Measurements from ENCODE around the gene DHRS4L2. TPM values are rescaled to one million over a fixed set of nuclear protein-coding genes. Genes with fewer than 3 reads are reported as not detected.
"Not testable (repeated sequence)": the region's sequence is repeated elsewhere in the genome, so short reads cannot be mapped to it uniquely, and the experiment has no call there.

DHRS4L2 gene
- polyA plus RNA-seq, 1 donor from 2014 or later, result 14.6 TPM

GRCh38 chr14:23957913-23958569 lies 30.7 kb upstream of the DHRS4L2 start:
- H3K4me1 Mint-ChIP-seq, H3K36me3 Mint-ChIP-seq, H3K9me3 Mint-ChIP-seq, H3K27ac Mint-ChIP-seq, H3K27me3 Mint-ChIP-seq, H3K4me3 Mint-ChIP-seq: not testable (repeated sequence)

GRCh38 chr14:23960899-23961298 lies 27.8 kb upstream of the DHRS4L2 start:
- not testable (repeated sequence) for H3K4me1 Mint-ChIP-seq, H3K27me3 Mint-ChIP-seq, H3K27ac Mint-ChIP-seq, H3K36me3 Mint-ChIP-seq, H3K9me3 Mint-ChIP-seq, H3K4me3 Mint-ChIP-seq

- not testable (repeated sequence) for H3K9me3 Mint-ChIP-seq, H3K36me3 Mint-ChIP-seq, H3K27me3 Mint-ChIP-seq, H3K4me3 Mint-ChIP-seq, H3K27ac Mint-ChIP-seq, H3K4me1 Mint-ChIP-seq
Observed at GRCh38 chr14:23961704-23962103, 27.0 kb upstream of the DHRS4L2 start.

GRCh38 chr14:23969130-23969480 lies 19.6 kb upstream of the DHRS4L2 start:
- H3K9me3 Mint-ChIP-seq, H3K27ac Mint-ChIP-seq, H3K27me3 Mint-ChIP-seq, H3K36me3 Mint-ChIP-seq, H3K4me1 Mint-ChIP-seq, H3K4me3 Mint-ChIP-seq: not testable (repeated sequence)

GRCh38 chr14:23969481-23970282 lies 19.0 kb upstream of the DHRS4L2 start:
- H3K4me1 Mint-ChIP-seq, H3K9me3 Mint-ChIP-seq, H3K27ac Mint-ChIP-seq, H3K27me3 Mint-ChIP-seq, H3K36me3 Mint-ChIP-seq: not testable (repeated sequence)
- peak overlapping the region in 2 of 4 donors; percentile 9 to 54 for H3K4me3 Mint-ChIP-seq

GRCh38 chr14:23970283-23970659 lies 18.5 kb upstream of the DHRS4L2 start:
- not testable (repeated sequence) for H3K27ac Mint-ChIP-seq, H3K9me3 Mint-ChIP-seq, H3K27me3 Mint-ChIP-seq, H3K36me3 Mint-ChIP-seq
- Mint-ChIP-seq H3K4me3 (peak overlapping the region in 2 of 4 donors; percentile 4 to 9), H3K4me1 (peaks cover 7 to 12% (median 8%) of the 10 kb centered on the region in 3 donors)

GRCh38 chr14:23973178-23973577 lies 15.6 kb upstream of the DHRS4L2 start:
- not testable (repeated sequence) for H3K36me3 Mint-ChIP-seq, H3K4me3 Mint-ChIP-seq, H3K27ac Mint-ChIP-seq, H3K27me3 Mint-ChIP-seq, H3K4me1 Mint-ChIP-seq, H3K9me3 Mint-ChIP-seq

- H3K27me3 Mint-ChIP-seq, H3K4me3 Mint-ChIP-seq, H3K4me1 Mint-ChIP-seq, H3K27ac Mint-ChIP-seq, H3K9me3 Mint-ChIP-seq, H3K36me3 Mint-ChIP-seq: not testable (repeated sequence)
Observed at GRCh38 chr14:23974041-23974440, 14.7 kb upstream of the DHRS4L2 start.

- H3K27me3 Mint-ChIP-seq, H3K4me3 Mint-ChIP-seq, H3K27ac Mint-ChIP-seq, H3K36me3 Mint-ChIP-seq, H3K9me3 Mint-ChIP-seq: not testable (repeated sequence)
- peaks cover 7 to 11% (median 10%) of the 10 kb centered on the region in 3 donors for H3K4me1 Mint-ChIP-seq
Observed at GRCh38 chr14:23977208-23977607, 11.5 kb upstream of the DHRS4L2 start.

- H3K27me3 Mint-ChIP-seq, result not testable (repeated sequence)
Observed at GRCh38 chr14:23981951-23982813, 6.5 kb upstream of the DHRS4L2 start.

GRCh38 chr14:23984891-23985602 lies 3.7 kb upstream of the DHRS4L2 start:
- Mint-ChIP-seq H3K9me3 (no peaks in the 10 kb centered on the region), H3K27ac (peak overlapping the region in 1 of 3 donors; percentile 57)

More at GRCh38 chr14:23981951-23982813, 6.5 kb upstream of the DHRS4L2 start:
- H3K9me3 Mint-ChIP-seq, H3K27ac Mint-ChIP-seq, H3K36me3 Mint-ChIP-seq, H3K4me3 Mint-ChIP-seq, H3K4me1 Mint-ChIP-seq: not testable (repeated sequence)

GRCh38 chr14:23988223-23988606 lies 514 bp upstream of the DHRS4L2 start:
- peaks cover 11 to 17% (median 14%) of the 10 kb centered on the region in 3 donors for H3K4me1 Mint-ChIP-seq
- peak overlapping the region; percentile 71 to 94 (median 89) for H3K4me3 Mint-ChIP-seq
- peak overlapping the region in 1 of 3 donors; percentile 84 for H3K27ac Mint-ChIP-seq
- not testable (repeated sequence) for H3K9me3 Mint-ChIP-seq, H3K36me3 Mint-ChIP-seq, H3K27me3 Mint-ChIP-seq

More at GRCh38 chr14:23984891-23985602, 3.7 kb upstream of the DHRS4L2 start:
- Mint-ChIP-seq H3K36me3 (no peaks in the 10 kb centered on the region), H3K4me1 (peaks cover 12 to 19% (median 17%) of the 10 kb centered on the region in 3 donors), H3K27me3 (no peaks in the 10 kb centered on the region), H3K4me3 (no peak overlapping the region)

- H3K9me3 Mint-ChIP-seq, H3K36me3 Mint-ChIP-seq, H3K27me3 Mint-ChIP-seq: not testable (repeated sequence)
- Mint-ChIP-seq H3K27ac (peak overlapping the region; percentile 52 to 91 (median 85)), H3K4me1 (peaks cover 11 to 17% (median 14%) of the 10 kb centered on the region in 3 donors), H3K4me3 (peak overlapping the region; percentile 82 to 94 (median 89))
Observed at GRCh38 chr14:23989734-23990445, 1.2 kb downstream of the DHRS4L2 start.

GRCh38 chr14:23990961-23991360 lies 2.2 kb downstream of the DHRS4L2 start:
- H3K9me3 Mint-ChIP-seq, H3K36me3 Mint-ChIP-seq, H3K27ac Mint-ChIP-seq, H3K27me3 Mint-ChIP-seq, H3K4me3 Mint-ChIP-seq: not testable (repeated sequence)
- H3K4me1 Mint-ChIP-seq, result peaks cover 11 to 17% (median 14%) of the 10 kb centered on the region in 3 donors

Measured in IgD-negative memory B cell (primary cell).